Neuron (in vitro differentiated cells): ENCODE measurements around the gene ADRA2C.

ENCODE experiments used
- H2AFZ ChIP-seq: one replicate; pipeline ENCODE4 v1.6.1; 2013; ENCODE audit warnings: low read depth, mild to moderate bottlenecking, inconsistent platforms, low read length, moderate library complexity
- H3K27me3 ChIP-seq: one replicate; pipeline ENCODE4 v1.6.1; 2013; ENCODE audit warnings: low read length; ENCODE audit not compliant: insufficient read depth
- H3K36me3 ChIP-seq: one replicate; pipeline ENCODE4 v1.6.1; 2013; ENCODE audit warnings: low read length; ENCODE audit not compliant: insufficient read depth
- H3K4me1 ChIP-seq: one replicate; pipeline ENCODE4 v1.6.1; 2013; ENCODE audit warnings: low read length; ENCODE audit not compliant: insufficient read depth
- H3K4me3 ChIP-seq: 2 replicates; pipeline ENCODE4 v1.5.1; 2013; ENCODE audit warnings: mild to moderate bottlenecking, low read length, moderate library complexity
- H3K9me3 ChIP-seq: one replicate; pipeline ENCODE4 v1.6.1; 2013; ENCODE audit warnings: low read length

Gene ADRA2C

GRCh38 chr4:3803946-3804345 is 37.8 kb downstream of the ADRA2C start:
- Histone ChIP-seq H3K4me1 (no peaks in the 10 kb centered on the region), H3K4me3 (no peak overlapping the region)

GRCh38 chr4:3805026-3805425 is 38.8 kb downstream of the ADRA2C start:
- no peak overlapping the region for H3K4me3 ChIP-seq
- H3K27me3 ChIP-seq = peaks cover 25% of the 10 kb centered on the region
- H3K4me1 ChIP-seq = no peaks in the 10 kb centered on the region

More at GRCh38 chr4:3803946-3804345, 37.8 kb downstream of the ADRA2C start:
- Histone ChIP-seq H3K36me3 (no peaks in the 10 kb centered on the region), H3K9me3 (no peaks in the 10 kb centered on the region), H2AFZ (no peak overlapping the region), H3K27me3 (peaks cover 22% of the 10 kb centered on the region)

GRCh38 chr4:3805731-3806130 is 39.5 kb downstream of the ADRA2C start:
- Histone ChIP-seq H3K36me3 (no peaks in the 10 kb centered on the region), H3K27me3 (peaks cover 20% of the 10 kb centered on the region), H3K4me1 (no peaks in the 10 kb centered on the region), H3K4me3 (no peak overlapping the region), H2AFZ (no peak overlapping the region), H3K9me3 (no peaks in the 10 kb centered on the region)

More at GRCh38 chr4:3805026-3805425, 38.8 kb downstream of the ADRA2C start:
- H3K9me3 ChIP-seq = no peaks in the 10 kb centered on the region
- H3K36me3 ChIP-seq = no peaks in the 10 kb centered on the region
- no peak overlapping the region for H2AFZ ChIP-seq

- Histone ChIP-seq H3K4me1 (no peaks in the 10 kb centered on the region), H3K9me3 (no peaks in the 10 kb centered on the region), H3K36me3 (no peaks in the 10 kb centered on the region), H3K4me3 (no peak overlapping the region), H3K27me3 (peaks cover 12% of the 10 kb centered on the region), H2AFZ (no peak overlapping the region)
Observed at GRCh38 chr4:3807311-3807710, 41.1 kb downstream of the ADRA2C start.

- no peaks in the 10 kb centered on the region for H3K4me1 ChIP-seq
- peaks cover 12% of the 10 kb centered on the region for H3K27me3 ChIP-seq
- no peak overlapping the region for H2AFZ ChIP-seq
- H3K9me3 ChIP-seq = no peaks in the 10 kb centered on the region
- no peaks in the 10 kb centered on the region for H3K36me3 ChIP-seq
- H3K4me3 ChIP-seq = no peak overlapping the region
Observed at GRCh38 chr4:3807822-3808496, 41.8 kb downstream of the ADRA2C start.

GRCh38 chr4:3808597-3808996 is 42.4 kb downstream of the ADRA2C start:
- no peak overlapping the region for H3K4me3 ChIP-seq
- H3K36me3 ChIP-seq = no peaks in the 10 kb centered on the region
- no peak overlapping the region for H2AFZ ChIP-seq
- no peaks in the 10 kb centered on the region for H3K4me1 ChIP-seq
- no peaks in the 10 kb centered on the region for H3K9me3 ChIP-seq
- H3K27me3 ChIP-seq = peaks cover 12% of the 10 kb centered on the region

GRCh38 chr4:3809028-3809427 is 42.8 kb downstream of the ADRA2C start:
- Histone ChIP-seq H3K9me3 (no peaks in the 10 kb centered on the region), H3K4me1 (no peaks in the 10 kb centered on the region), H2AFZ (no peak overlapping the region), H3K36me3 (no peaks in the 10 kb centered on the region), H3K27me3 (peaks cover 12% of the 10 kb centered on the region), H3K4me3 (no peak overlapping the region)

GRCh38 chr4:3809451-3810110 is 43.4 kb downstream of the ADRA2C start:
- H3K27me3 ChIP-seq = peaks cover 12% of the 10 kb centered on the region

GRCh38 chr4:3810111-3810680 is 44.0 kb downstream of the ADRA2C start:
- Histone ChIP-seq H3K9me3 (no peaks in the 10 kb centered on the region), H3K4me1 (no peaks in the 10 kb centered on the region), H3K27me3 (peaks cover 12% of the 10 kb centered on the region), H3K36me3 (no peaks in the 10 kb centered on the region), H2AFZ (no peak overlapping the region), H3K4me3 (no peak overlapping the region)

More at GRCh38 chr4:3809451-3810110, 43.4 kb downstream of the ADRA2C start:
- no peaks in the 10 kb centered on the region for H3K4me1 ChIP-seq
- no peaks in the 10 kb centered on the region for H3K9me3 ChIP-seq
- no peaks in the 10 kb centered on the region for H3K36me3 ChIP-seq
- no peak overlapping the region for H3K4me3 ChIP-seq
- no peak overlapping the region for H2AFZ ChIP-seq

GRCh38 chr4:3810796-3811485 is 44.8 kb downstream of the ADRA2C start:
- no peaks in the 10 kb centered on the region for H3K9me3 ChIP-seq
- H3K27me3 ChIP-seq = peaks cover 12% of the 10 kb centered on the region
- H3K4me1 ChIP-seq = no peaks in the 10 kb centered on the region
- no peak overlapping the region for H3K4me3 ChIP-seq
- H2AFZ ChIP-seq = no peak overlapping the region
- no peaks in the 10 kb centered on the region for H3K36me3 ChIP-seq

GRCh38 chr4:3811621-3812020 is 45.4 kb downstream of the ADRA2C start:
- Histone ChIP-seq H3K4me3 (no peak overlapping the region), H2AFZ (no peak overlapping the region), H3K27me3 (peaks cover 12% of the 10 kb centered on the region)

GRCh38 chr4:3812211-3812934 is 46.2 kb downstream of the ADRA2C start:
- no peak overlapping the region for H2AFZ ChIP-seq
- H3K36me3 ChIP-seq = no peaks in the 10 kb centered on the region
- peaks cover 12% of the 10 kb centered on the region for H3K27me3 ChIP-seq
- H3K4me3 ChIP-seq = no peak overlapping the region
- no peaks in the 10 kb centered on the region for H3K9me3 ChIP-seq
- H3K4me1 ChIP-seq = no peaks in the 10 kb centered on the region

More at GRCh38 chr4:3811621-3812020, 45.4 kb downstream of the ADRA2C start:
- Histone ChIP-seq H3K36me3 (no peaks in the 10 kb centered on the region), H3K9me3 (no peaks in the 10 kb centered on the region), H3K4me1 (no peaks in the 10 kb centered on the region)
